Measurements from ENCODE around the gene SMIM44. TPM values are rescaled to one million over a fixed set of nuclear protein-coding genes. Genes with fewer than 3 reads are reported as not detected.
A peak's percentile ranks its signal among the peaks of the same experiment; 100 is the strongest.

The SMIM44 gene
- total RNA-seq, 1 donor = not detected

GRCh38 chr19:3475449-3475848, 7.8 kb downstream of the SMIM44 start:
- H3K4me3 ChIP-seq (ENCODE audit: low read depth, low read length) = no peak overlapping the region
- DNase-seq (ENCODE audit: low read depth) = no peak
- TF ChIP-seq, protein P1, sequence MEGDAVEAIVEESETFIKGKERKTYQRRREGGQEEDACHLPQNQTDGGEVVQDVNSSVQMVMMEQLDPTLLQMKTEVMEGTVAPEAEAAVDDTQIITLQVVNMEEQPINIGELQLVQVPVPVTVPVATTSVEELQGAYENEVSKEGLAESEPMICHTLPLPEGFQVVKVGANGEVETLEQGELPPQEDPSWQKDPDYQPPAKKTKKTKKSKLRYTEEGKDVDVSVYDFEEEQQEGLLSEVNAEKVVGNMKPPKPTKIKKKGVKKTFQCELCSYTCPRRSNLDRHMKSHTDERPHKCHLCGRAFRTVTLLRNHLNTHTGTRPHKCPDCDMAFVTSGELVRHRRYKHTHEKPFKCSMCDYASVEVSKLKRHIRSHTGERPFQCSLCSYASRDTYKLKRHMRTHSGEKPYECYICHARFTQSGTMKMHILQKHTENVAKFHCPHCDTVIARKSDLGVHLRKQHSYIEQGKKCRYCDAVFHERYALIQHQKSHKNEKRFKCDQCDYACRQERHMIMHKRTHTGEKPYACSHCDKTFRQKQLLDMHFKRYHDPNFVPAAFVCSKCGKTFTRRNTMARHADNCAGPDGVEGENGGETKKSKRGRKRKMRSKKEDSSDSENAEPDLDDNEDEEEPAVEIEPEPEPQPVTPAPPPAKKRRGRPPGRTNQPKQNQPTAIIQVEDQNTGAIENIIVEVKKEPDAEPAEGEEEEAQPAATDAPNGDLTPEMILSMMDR (IDR thresholded peaks at IDR 0.05; ENCODE audit: insufficient read depth, low read depth, low read length) = no peak

- TF ChIP-seq, protein P1 (IDR thresholded peaks at IDR 0.05; ENCODE audit: insufficient read depth, low read depth, low read length) = no peak
- DNase-seq (ENCODE audit: low read depth) = no peak
Observed at GRCh38 chr19:3474614-3475013, 8.6 kb downstream of the SMIM44 start.

GRCh38 chr19:3474010-3474409, 9.2 kb downstream of the SMIM44 start:
- TF ChIP-seq, protein P1 (IDR thresholded peaks at IDR 0.05; ENCODE audit: insufficient read depth, low read depth, low read length) = no peak
- H3K4me3 ChIP-seq (ENCODE audit: low read depth, low read length) = no peak overlapping the region
- DNase-seq (ENCODE audit: low read depth) = no peak

More at GRCh38 chr19:3474614-3475013, 8.6 kb downstream of the SMIM44 start:
- no peak overlapping the region for H3K4me3 ChIP-seq (ENCODE audit: low read depth, low read length)

DNA sequence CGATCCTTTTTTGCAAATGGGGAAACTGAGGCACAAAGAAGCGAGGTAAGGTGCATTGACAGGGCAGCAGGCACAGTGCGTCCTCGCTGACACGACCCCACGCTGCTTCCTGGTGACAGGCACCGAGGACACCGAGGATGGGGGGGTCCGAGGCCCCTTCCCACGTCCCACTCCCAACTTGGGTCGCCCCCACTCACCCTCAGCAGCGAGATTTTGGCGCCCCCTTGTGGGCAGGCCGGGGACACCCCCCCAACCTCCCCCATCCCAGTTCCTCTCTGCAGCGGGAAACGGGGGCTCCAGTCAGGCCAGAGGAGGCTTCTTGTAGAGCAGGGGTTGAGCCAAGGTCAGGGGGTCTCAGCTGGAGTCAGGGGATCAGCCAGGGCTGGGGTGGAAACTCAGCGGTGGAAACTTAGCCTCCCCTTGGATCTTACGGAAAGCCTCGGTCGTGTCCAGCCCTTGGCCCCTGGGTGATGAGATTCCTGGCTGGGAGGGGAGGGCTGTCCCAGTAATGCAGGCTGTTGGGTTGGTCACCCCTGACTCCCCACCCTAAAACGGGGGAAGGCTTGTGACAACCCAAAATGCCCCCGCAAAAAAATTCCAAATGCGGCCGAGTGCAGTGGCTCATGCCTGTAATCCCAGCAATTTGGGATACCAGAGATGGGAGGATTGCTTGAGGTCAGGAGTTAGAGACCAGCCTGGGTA, 11.1 kb downstream of the SMIM44 start:
- DNase-seq (ENCODE audit: low read depth) = peak; percentile 20
- H3K4me3 ChIP-seq (ENCODE audit: low read depth, low read length) = no peak overlapping the region

GRCh38 chr19:3470500-3471128, 12.6 kb downstream of the SMIM44 start:
- TF ChIP-seq, protein P1 (IDR thresholded peaks at IDR 0.05; ENCODE audit: insufficient read depth, low read depth, low read length) = no peak
- no peak for DNase-seq (ENCODE audit: low read depth)

More for the DNA sequence above, 11.1 kb downstream of the SMIM44 start:
- TF ChIP-seq, protein P1 (IDR thresholded peaks at IDR 0.05; ENCODE audit: insufficient read depth, low read depth, low read length) = peak; percentile 87

GRCh38 chr19:3469638-3470499, 13.4 kb downstream of the SMIM44 start:
- TF ChIP-seq, protein P1 (IDR thresholded peaks at IDR 0.05; ENCODE audit: insufficient read depth, low read depth, low read length) = peak; percentile 21
- no peak overlapping the region for H3K4me3 ChIP-seq (ENCODE audit: low read depth, low read length)
- DNase-seq (ENCODE audit: low read depth) = no peak

More at GRCh38 chr19:3470500-3471128, 12.6 kb downstream of the SMIM44 start:
- H3K4me3 ChIP-seq (ENCODE audit: low read depth, low read length) = no peak overlapping the region
